HUES6 (cell line): Measurements from ENCODE around the gene PRR19.
"Not testable (repeated sequence)": the region's sequence is repeated elsewhere in the genome, so short reads cannot be mapped to it uniquely, and the experiment has no call there.

Source experiments
- H3K27ac ChIP-seq: 2 replicates; pipeline ENCODE4 v1.7.0; 2013; ENCODE audit warnings: low read depth, mild to moderate bottlenecking, low read length, inconsistent platforms
- H3K27me3 ChIP-seq: 2 replicates; pipeline ENCODE4 v1.6.1; 2013; ENCODE audit warnings: low read length; ENCODE audit not compliant: control insufficient read depth, insufficient read depth
- H3K36me3 ChIP-seq: 2 replicates; pipeline ENCODE4 v1.6.1; 2013; ENCODE audit warnings: low read length; ENCODE audit not compliant: control insufficient read depth, insufficient read depth
- H3K4me1 ChIP-seq: 2 replicates; pipeline ENCODE4 v1.6.1; 2013; ENCODE audit warnings: low read length; ENCODE audit not compliant: control insufficient read depth, insufficient read depth
- H3K4me3 ChIP-seq: 2 replicates; pipeline ENCODE4 v1.5.1; 2013; ENCODE audit warnings: low read depth, low read length
- H3K9ac ChIP-seq: one replicate; pipeline ENCODE4 v1.6.1; 2013; ENCODE audit warnings: mild to moderate bottlenecking, low read length
- H3K9me3 ChIP-seq: 2 replicates; pipeline ENCODE4 v1.6.1; 2013; ENCODE audit warnings: low read depth, low read length; ENCODE audit not compliant: control insufficient read depth, insufficient read depth

The PRR19 gene

DNA sequence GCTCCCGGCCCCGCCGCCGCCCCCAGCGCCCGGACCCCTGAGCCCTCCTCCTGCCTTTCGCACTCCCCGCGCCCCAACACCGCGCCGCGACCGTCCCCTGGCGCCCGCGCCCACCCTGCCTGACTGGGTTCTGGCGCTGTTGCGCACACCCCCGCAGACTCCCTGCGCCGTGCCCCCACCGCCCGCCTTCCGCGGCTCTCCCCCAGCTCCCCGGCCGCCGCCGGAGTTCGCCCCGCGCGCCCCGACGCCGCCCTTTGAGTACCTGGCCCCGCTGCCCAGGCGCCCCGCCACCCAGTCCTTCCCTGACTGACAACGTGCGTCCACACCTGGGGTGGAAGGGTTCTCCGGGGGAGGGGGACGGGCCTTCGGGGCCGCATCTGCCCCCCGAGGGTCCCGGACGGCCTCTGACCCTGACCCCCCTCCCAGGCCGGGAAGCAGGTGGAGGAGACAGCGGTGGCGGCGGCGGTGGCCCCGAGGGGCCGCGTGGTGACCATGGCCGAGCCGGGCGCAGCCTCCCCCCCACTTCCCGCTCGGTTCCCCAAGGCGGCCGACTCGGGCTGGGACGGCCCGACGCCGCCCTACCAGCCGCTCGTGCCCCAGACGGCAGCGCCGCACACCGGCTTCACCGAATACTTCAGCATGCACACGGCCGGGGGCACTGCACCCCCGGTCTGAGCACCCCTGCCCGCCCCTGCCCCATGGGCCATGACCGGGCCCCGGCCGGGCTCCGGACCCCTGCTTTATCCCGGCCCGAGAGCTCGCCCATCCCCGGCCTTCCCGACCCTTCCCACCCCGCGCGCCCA, 22.1 kb downstream of the PRR19 start:
- H3K9me3 ChIP-seq = no peaks in the 10 kb centered on the region
- peaks cover 4% of the 10 kb centered on the region; the same call in 1 of the 2 replicates for H3K4me1 ChIP-seq
- H3K4me3 ChIP-seq = peak overlapping the region; percentile 72
- no peak overlapping the region for H3K9ac ChIP-seq
- H3K27me3 ChIP-seq = peaks cover 49% of the 10 kb centered on the region
- no peaks in the 10 kb centered on the region for H3K36me3 ChIP-seq
- no peak overlapping the region for H3K27ac ChIP-seq

DNA sequence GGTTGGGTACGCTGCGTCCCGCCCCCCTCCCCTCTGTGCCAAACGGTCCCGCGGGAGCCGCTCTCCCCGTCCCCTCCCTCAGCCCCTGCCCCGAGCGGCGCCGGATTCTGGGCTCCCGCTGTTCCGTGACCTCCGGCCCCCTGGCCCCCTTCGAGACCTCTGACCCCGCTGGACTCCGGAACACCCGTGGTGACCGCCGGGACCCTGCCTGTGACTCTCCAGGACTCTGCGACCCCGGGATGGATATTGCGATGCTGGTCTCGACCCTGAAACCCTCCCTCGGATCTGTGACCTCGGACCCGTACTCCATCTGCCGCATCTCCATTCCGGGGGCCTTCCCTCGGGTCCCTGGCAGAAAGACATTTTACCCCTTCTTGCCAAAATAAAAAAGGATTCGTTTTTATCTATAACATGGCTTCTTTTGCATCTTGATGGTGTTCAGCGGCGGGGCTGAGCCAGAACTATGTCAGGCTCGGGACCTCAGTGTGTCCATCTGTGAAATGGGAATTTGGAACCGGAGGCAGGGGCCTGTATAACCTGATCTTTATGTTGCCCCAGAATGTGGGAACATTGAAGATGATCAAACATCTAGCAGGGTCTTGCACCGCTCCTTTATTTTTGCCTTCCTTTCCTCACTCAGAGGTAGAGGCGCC, 22.8 kb downstream of the PRR19 start:
- H3K36me3 ChIP-seq = no peaks in the 10 kb centered on the region
- H3K9ac ChIP-seq = no peak overlapping the region
- peaks cover 49% of the 10 kb centered on the region for H3K27me3 ChIP-seq
- H3K27ac ChIP-seq = no peak overlapping the region
- H3K4me1 ChIP-seq = peaks cover 4% of the 10 kb centered on the region; the same call in 1 of the 2 replicates
- H3K4me3 ChIP-seq = peak overlapping the region; percentile 72
- no peaks in the 10 kb centered on the region for H3K9me3 ChIP-seq

DNA sequence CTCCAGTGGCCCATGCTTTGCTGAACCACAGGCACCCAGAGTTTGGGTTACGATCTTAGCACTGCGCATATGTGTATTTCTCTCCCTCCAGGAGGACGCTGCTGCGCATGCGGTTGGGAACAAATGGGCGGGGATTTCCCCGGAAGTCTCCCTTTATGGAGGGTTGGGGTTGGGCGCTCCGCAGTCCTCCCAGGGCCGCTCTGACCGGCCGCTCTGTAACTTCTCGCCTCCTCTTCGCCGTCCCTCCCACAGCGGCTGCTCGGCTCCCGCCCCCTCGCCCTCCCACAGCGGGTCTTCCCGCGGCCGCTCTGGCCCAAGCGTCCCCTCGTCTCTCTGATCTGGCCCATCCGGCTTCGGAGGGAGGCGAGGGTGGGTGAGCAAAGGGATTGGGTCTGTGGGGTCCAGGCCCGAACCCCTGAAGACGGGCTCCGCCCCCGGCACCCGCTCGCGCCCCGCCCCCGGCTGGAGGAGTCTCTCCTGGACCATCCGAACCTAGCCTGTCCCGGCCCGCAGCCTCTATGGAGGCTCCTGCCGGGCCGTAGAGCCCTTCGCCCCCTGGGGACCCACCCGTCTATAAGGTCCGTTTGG, 23.5 kb downstream of the PRR19 start, which contains the start of gene MEGF8:
Gene MEGF8 (plus strand): TSS at position 328 of the 588 bp plus-strand sequence. CDS start 609 bp downstream, outside the sequence.
- H3K27me3 ChIP-seq = peaks cover 42% of the 10 kb centered on the region
- H3K36me3 ChIP-seq = no peaks in the 10 kb centered on the region
- H3K9ac ChIP-seq = peak within 1 kb of the TSS; percentile 75
- peaks cover 6% of the 10 kb centered on the region; the same call in 1 of the 2 replicates for H3K4me1 ChIP-seq
- no peaks in the 10 kb centered on the region for H3K9me3 ChIP-seq
- peak within 1 kb of the TSS; percentile 93 for H3K4me3 ChIP-seq
- H3K27ac ChIP-seq = peak within 1 kb of the TSS; percentile 27; the same call in 1 of the 2 replicates

DNA sequence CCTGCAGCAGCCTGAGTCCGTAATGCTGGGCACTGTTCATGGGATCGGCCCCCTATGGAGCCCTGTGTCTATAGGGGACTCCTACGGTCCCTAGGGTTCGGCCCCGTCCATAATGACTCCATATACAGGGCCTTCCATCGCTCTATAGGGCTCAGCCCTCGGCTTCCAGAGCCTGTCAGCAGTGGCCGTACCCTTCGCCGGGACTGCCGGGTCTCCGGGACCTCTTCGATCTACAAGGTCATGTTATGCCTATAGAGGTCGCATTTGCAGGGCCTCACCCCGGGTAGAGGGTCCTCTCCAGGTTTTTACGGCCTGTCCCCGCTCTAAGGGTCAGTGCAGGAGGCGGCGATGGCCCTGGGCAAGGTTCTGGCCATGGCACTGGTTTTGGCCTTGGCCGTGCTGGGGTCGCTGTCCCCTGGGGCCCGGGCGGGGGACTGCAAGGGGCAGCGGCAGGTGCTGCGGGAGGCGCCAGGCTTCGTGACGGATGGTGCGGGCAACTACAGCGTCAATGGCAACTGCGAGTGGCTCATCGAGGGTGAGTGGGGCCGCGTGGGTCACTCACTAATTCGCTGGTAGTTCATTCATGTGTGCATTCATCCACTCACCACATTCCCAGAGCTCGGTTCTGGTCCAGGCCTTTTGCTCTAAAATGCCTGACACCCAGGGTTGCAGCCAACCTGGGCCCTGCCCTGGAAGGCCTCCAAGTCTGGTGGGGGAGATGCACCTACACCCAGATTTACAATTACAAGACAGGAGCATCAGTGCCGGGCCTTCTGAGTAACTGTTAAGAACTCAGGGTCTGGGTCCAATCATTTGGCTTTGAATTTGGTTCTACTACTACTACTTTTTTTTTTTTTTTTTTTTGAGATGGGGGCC, 24.2 kb downstream of the PRR19 start:
- no peaks in the 10 kb centered on the region for H3K9me3 ChIP-seq
- peaks cover 36% of the 10 kb centered on the region for H3K27me3 ChIP-seq
- H3K27ac ChIP-seq = peak overlapping the region; percentile 27; the same call in 1 of the 2 replicates
- H3K4me3 ChIP-seq = peak overlapping the region; percentile 93
- peak overlapping the region; percentile 75 for H3K9ac ChIP-seq
- H3K36me3 ChIP-seq = no peaks in the 10 kb centered on the region
- H3K4me1 ChIP-seq = peaks cover 6% of the 10 kb centered on the region; the same call in 1 of the 2 replicates

DNA sequence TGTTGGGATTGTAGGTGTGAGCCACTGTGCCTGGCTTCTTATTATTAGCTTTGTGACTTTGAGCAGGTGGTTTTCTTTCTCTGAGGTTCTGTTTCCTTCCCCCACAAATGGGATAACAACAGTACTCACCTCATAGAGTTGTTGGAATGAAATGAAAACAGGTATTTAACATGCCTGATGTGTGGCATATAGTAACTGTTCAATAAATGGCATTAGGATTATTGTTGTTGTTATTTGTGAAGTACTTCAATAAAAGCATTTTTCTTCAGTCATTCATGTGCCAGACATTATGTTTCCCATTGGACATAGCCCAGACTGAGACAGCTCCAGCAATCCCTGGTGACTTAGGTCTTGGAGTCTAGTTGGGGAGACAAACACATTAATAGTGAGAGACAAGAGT, 25.0 kb downstream of the PRR19 start:
- no peak overlapping the region for H3K9ac ChIP-seq
- no peak overlapping the region for H3K27ac ChIP-seq
- peaks cover 29% of the 10 kb centered on the region for H3K27me3 ChIP-seq
- H3K36me3 ChIP-seq = no peaks in the 10 kb centered on the region
- no peaks in the 10 kb centered on the region for H3K9me3 ChIP-seq
- H3K4me3 ChIP-seq = peak overlapping the region; percentile 93; the same call in 1 of the 2 replicates
- H3K4me1 ChIP-seq = peaks cover 6% of the 10 kb centered on the region; the same call in 1 of the 2 replicates

DNA sequence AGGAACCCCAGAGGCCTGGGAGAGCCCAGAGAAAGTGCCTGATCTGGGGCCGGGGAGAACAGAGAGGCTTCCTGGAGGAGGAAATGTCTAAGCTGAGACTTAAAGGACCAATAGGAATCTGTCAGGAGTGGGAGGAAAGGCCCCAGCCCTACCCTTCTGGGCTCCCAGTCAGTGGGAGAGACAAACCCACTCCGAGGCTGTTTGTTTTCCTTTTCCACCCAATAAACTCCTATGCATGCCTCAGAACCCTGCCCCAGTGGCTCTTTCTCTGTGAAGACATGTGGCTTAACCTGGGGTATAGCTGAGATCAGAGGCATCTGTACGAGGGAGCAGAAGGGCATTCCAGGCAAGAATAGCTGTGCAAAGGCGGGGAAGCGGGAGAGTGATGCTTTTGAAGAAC, 25.4 kb downstream of the PRR19 start:
- H3K27ac ChIP-seq = no peak overlapping the region
- peaks cover 6% of the 10 kb centered on the region; the same call in 1 of the 2 replicates for H3K4me1 ChIP-seq
- no peak overlapping the region for H3K4me3 ChIP-seq
- no peaks in the 10 kb centered on the region for H3K36me3 ChIP-seq
- H3K9me3 ChIP-seq = no peaks in the 10 kb centered on the region
- H3K9ac ChIP-seq = no peak overlapping the region
- peaks cover 25% of the 10 kb centered on the region for H3K27me3 ChIP-seq

DNA sequence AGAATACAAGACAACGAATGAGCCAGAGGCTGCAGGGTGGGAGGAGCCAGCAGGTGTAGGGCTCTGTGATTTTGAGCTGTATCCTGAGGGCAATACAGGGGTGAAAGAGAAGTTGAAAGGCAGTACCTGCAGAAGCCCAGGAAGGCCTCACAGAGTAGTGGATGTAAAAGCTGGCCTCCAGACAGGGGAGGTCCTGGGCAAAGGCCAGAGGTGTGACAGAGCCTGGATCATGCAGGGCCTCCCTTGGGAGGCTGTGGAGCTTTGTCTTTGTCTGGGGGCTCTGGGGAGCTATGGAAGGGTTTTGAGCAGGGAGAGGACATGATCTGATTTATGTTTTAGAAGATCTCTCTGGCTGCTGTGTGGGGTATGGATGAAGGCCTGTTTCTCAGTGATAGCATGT, 26.2 kb downstream of the PRR19 start:
- Histone ChIP-seq H3K9ac (no peak overlapping the region), H3K9me3 (no peaks in the 10 kb centered on the region), H3K27ac (no peak overlapping the region), H3K27me3 (peaks cover 19% of the 10 kb centered on the region), H3K36me3 (no peaks in the 10 kb centered on the region), H3K4me3 (no peak overlapping the region), H3K4me1 (peaks cover 6% of the 10 kb centered on the region; the same call in 1 of the 2 replicates)

DNA sequence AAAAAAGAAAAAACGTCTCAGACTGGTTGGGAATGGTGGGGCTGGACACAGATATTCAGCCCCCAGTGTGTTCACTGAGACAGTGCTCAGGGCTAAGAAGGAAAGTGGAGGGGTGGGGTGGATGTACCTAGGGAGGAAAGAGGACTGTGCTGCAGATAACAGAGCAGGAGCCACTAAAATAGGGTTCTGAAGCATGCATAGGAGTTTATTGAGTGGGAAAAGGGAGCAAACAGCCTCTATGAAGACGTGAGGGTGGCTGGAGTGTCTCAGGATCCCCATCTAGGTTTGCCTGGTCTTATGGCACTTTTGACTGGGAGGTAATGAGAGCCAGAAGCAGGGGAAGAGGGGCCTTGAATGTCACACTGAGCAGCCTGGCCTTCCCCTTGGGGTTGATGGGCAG, 26.9 kb downstream of the PRR19 start:
- no peak overlapping the region for H3K4me3 ChIP-seq

DNA sequence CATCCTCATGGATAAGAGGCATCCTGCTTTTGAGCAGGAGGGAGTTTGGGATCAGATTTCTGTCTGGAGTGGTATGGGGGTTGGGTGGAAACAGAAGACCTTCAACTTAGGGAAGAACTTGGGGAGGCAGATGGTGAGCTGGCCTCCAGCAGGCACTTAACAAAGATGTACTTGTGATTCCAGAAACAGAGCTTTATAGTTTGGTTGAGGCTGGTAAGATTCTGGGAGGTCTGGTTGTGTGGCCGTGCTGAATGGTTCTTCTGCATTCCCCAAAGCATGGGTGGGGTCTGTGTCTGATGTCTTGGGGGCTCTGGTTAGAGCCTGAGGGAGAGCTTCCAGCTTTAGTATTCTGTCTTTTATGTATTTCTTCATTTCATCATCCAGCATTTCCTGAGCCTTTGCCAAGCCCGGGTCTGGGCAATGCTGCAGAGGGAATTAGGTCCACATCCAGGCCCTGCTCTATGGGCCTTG, 28.3 kb downstream of the PRR19 start:
- Histone ChIP-seq H3K27ac (no peak overlapping the region), H3K9ac (no peak overlapping the region), H3K4me1 (peaks cover 6% of the 10 kb centered on the region; the same call in 1 of the 2 replicates), H3K9me3 (no peaks in the 10 kb centered on the region), H3K4me3 (no peak overlapping the region), H3K27me3 (no peaks in the 10 kb centered on the region), H3K36me3 (peaks cover 9% of the 10 kb centered on the region; the same call in 1 of the 2 replicates)

More for the DNA sequence above, 26.9 kb downstream of the PRR19 start:
- H3K27me3 ChIP-seq = peaks cover 12% of the 10 kb centered on the region
- no peak overlapping the region for H3K27ac ChIP-seq
- H3K9ac ChIP-seq = no peak overlapping the region
- no peaks in the 10 kb centered on the region for H3K36me3 ChIP-seq
- peaks cover 6% of the 10 kb centered on the region; the same call in 1 of the 2 replicates for H3K4me1 ChIP-seq
- no peaks in the 10 kb centered on the region for H3K9me3 ChIP-seq

DNA sequence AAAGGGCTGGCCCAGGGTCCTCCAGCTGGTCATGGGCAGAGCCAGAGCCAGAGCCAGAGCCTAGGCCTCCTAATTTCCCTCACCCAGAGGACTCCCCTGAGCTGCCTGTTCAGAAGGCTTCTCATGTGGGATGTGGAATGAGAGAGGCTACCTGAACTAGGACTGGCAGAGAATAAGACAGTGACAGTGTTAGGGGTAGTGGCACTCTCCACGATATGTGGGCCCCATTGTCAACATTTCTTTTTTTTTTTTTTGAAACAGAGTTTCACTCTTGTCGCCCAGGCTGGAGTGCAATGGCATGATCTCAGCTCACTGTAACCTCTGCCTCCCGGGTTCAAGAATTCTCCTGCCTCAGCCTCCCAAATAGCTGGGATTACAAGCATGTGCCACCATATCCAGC, 29.4 kb downstream of the PRR19 start:
- not testable (repeated sequence) for H3K9me3 ChIP-seq, H3K27me3 ChIP-seq, H3K4me3 ChIP-seq, H3K9ac ChIP-seq, H3K4me1 ChIP-seq, H3K27ac ChIP-seq
- peaks cover 18% of the 10 kb centered on the region for H3K36me3 ChIP-seq
